SU-DHL-6 (cell line): Measurements from ENCODE around the gene AKIP1.

Experiments used
- CTCF ChIP-seq: fragments of 200-600 bp; sonication (generic); IDR thresholded peaks from one replicate; pipeline ENCODE4 v1.5.1; 2017; ENCODE audit warnings: antibody characterized with exemption, mild to moderate bottlenecking, low read length, moderate library complexity; ENCODE audit not compliant: insufficient read depth, poor library complexity, severe bottlenecking
- EZH2phosphoT487 ChIP-seq: fragments of 200-600 bp; sonication (generic), shearing (Covaris generic); conservative IDR thresholded peaks from 2 replicates; pipeline ENCODE4 v1.6.1; 2018; ENCODE audit warnings: mild to moderate bottlenecking, antibody characterized with exemption, low read length, moderate library complexity, mixed read lengths

- TF ChIP-seq CTCF (no peak), EZH2phosphoT487 (no peak)
Measured at GRCh38 chr11:8963569-8964323, 52.8 kb downstream of the AKIP1 start.
